ENCODE measurements around the gene SRGAP3.

GRCh38 chr3:9229325-9229724 lies 20.1 kb downstream of the SRGAP3 start:
- TF ChIP-seq, protein P1, sequence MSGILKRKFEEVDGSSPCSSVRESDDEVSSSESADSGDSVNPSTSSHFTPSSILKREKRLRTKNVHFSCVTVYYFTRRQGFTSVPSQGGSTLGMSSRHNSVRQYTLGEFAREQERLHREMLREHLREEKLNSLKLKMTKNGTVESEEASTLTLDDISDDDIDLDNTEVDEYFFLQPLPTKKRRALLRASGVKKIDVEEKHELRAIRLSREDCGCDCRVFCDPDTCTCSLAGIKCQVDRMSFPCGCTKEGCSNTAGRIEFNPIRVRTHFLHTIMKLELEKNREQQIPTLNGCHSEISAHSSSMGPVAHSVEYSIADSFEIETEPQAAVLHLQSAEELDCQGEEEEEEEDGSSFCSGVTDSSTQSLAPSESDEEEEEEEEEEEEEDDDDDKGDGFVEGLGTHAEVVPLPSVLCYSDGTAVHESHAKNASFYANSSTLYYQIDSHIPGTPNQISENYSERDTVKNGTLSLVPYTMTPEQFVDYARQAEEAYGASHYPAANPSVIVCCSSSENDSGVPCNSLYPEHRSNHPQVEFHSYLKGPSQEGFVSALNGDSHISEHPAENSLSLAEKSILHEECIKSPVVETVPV (CRISPR knock-in tag; IDR thresholded peaks at IDR 0.05) = no peak
- TF ChIP-seq, protein P2, sequence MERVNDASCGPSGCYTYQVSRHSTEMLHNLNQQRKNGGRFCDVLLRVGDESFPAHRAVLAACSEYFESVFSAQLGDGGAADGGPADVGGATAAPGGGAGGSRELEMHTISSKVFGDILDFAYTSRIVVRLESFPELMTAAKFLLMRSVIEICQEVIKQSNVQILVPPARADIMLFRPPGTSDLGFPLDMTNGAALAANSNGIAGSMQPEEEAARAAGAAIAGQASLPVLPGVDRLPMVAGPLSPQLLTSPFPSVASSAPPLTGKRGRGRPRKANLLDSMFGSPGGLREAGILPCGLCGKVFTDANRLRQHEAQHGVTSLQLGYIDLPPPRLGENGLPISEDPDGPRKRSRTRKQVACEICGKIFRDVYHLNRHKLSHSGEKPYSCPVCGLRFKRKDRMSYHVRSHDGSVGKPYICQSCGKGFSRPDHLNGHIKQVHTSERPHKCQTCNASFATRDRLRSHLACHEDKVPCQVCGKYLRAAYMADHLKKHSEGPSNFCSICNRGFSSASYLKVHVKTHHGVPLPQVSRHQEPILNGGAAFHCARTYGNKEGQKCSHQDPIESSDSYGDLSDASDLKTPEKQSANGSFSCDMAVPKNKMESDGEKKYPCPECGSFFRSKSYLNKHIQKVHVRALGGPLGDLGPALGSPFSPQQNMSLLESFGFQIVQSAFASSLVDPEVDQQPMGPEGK (CRISPR knock-in tag; IDR thresholded peaks at IDR 0.05; ENCODE audit: borderline replicate concordance) = no peak
- TF ChIP-seq ZNF8 (CRISPR knock-in tag; IDR thresholded peaks at IDR 0.05) (no peak), ESRRG (CRISPR knock-in tag; IDR thresholded peaks at IDR 0.05) (no peak)
- TF ChIP-seq, protein P3, sequence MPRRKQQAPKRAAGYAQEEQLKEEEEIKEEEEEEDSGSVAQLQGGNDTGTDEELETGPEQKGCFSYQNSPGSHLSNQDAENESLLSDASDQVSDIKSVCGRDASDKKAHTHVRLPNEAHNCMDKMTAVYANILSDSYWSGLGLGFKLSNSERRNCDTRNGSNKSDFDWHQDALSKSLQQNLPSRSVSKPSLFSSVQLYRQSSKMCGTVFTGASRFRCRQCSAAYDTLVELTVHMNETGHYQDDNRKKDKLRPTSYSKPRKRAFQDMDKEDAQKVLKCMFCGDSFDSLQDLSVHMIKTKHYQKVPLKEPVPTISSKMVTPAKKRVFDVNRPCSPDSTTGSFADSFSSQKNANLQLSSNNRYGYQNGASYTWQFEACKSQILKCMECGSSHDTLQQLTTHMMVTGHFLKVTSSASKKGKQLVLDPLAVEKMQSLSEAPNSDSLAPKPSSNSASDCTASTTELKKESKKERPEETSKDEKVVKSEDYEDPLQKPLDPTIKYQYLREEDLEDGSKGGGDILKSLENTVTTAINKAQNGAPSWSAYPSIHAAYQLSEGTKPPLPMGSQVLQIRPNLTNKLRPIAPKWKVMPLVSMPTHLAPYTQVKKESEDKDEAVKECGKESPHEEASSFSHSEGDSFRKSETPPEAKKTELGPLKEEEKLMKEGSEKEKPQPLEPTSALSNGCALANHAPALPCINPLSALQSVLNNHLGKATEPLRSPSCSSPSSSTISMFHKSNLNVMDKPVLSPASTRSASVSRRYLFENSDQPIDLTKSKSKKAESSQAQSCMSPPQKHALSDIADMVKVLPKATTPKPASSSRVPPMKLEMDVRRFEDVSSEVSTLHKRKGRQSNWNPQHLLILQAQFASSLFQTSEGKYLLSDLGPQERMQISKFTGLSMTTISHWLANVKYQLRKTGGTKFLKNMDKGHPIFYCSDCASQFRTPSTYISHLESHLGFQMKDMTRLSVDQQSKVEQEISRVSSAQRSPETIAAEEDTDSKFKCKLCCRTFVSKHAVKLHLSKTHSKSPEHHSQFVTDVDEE (CRISPR knock-in tag; IDR thresholded peaks at IDR 0.05) = no peak
